SK-N-SH treated with all-trans-retinoic acid at 6 μM for 48 hours (cell line): ENCODE measurements around the gene ZDHHC19.
"Not testable (repeated sequence)": the region's sequence is repeated elsewhere in the genome, so short reads cannot be mapped to it uniquely, and the experiment has no call there.

Experiments used
- ATAC-seq: fragments of 200-7000 bp; cut with Tn5 transposase; 3 replicates; pipeline ENCODE4 v1.9.1; 2020; ENCODE audit warnings: mild to moderate bottlenecking, moderate library complexity
- ARNTL ChIP-seq: fragments of 450-650 bp; formaldehyde crosslinking; IDR thresholded peaks from 2 replicates; pipeline ENCODE4 v1.5.0; 2020; ENCODE audit warnings: low read depth, mild to moderate bottlenecking, moderate library complexity, borderline replicate concordance
- BACH2 ChIP-seq: fragments of 250-450 bp; sonication (Bioruptor Pico); IDR thresholded peaks from 2 replicates; pipeline ENCODE4 v1.9.0; 2021; ENCODE audit warnings: mild to moderate bottlenecking, borderline replicate concordance
- CREB5 ChIP-seq: fragments of 250-450 bp; sonication (Bioruptor Pico); IDR thresholded peaks from 2 replicates; pipeline ENCODE4 v1.5.1; 2020; ENCODE audit warnings: low read depth, mild to moderate bottlenecking, moderate library complexity
- CSDC2 ChIP-seq: fragments of 250-450 bp; sonication (Bioruptor Pico); IDR thresholded peaks from 2 replicates; pipeline ENCODE4 v1.5.0; 2020; ENCODE audit warnings: mild to moderate bottlenecking, moderate library complexity
- CSRNP3 ChIP-seq: fragments of 250-450 bp; sonication (Bioruptor Pico); IDR thresholded peaks from 2 replicates; pipeline ENCODE4 v1.5.1; 2021; ENCODE audit warnings: mild to moderate bottlenecking, moderate library complexity
- ESRRG ChIP-seq: fragments of 250-450 bp; sonication (Bioruptor Pico); IDR thresholded peaks from 2 replicates; pipeline ENCODE4 v1.6.1; 2021; ENCODE audit warnings: mild to moderate bottlenecking
- GLIS3 ChIP-seq: fragments of 250-450 bp; sonication (Bioruptor Pico); IDR thresholded peaks from 2 replicates; pipeline ENCODE4 v1.5.0; 2020; ENCODE audit warnings: mild to moderate bottlenecking, moderate library complexity
- ISL1 ChIP-seq: fragments of 250-450 bp; sonication (Bioruptor Pico); IDR thresholded peaks from 2 replicates; pipeline ENCODE4 v2.1.2; 2022; ENCODE audit warnings: mild to moderate bottlenecking, moderate library complexity
- POU6F1 ChIP-seq: fragments of 250-450 bp; sonication (Bioruptor Pico); IDR thresholded peaks from 2 replicates; pipeline ENCODE4 v1.8.0; 2021; ENCODE audit warnings: low read depth, mild to moderate bottlenecking, moderate library complexity, borderline replicate concordance
- PPARA ChIP-seq: fragments of 250-450 bp; sonication (Bioruptor Pico); IDR thresholded peaks from 2 replicates; pipeline ENCODE4 v1.5.0; 2020; ENCODE audit warnings: mild to moderate bottlenecking, borderline replicate concordance
- RARB ChIP-seq: fragments of 250-450 bp; sonication (Bioruptor Pico); IDR thresholded peaks from 2 replicates; pipeline ENCODE4 v1.8.0; 2021; ENCODE audit warnings: mild to moderate bottlenecking, moderate library complexity
- SNAI2 ChIP-seq: fragments of 250-450 bp; sonication (Bioruptor Pico); IDR thresholded peaks from 2 replicates; pipeline ENCODE4 v1.5.0; 2020; ENCODE audit warnings: mild to moderate bottlenecking, moderate library complexity
- TCF4 ChIP-seq: fragments of 250-450 bp; sonication (Bioruptor Pico); IDR thresholded peaks from 2 replicates; pipeline ENCODE4 v1.8.0; 2021; ENCODE audit warnings: mild to moderate bottlenecking, moderate library complexity, borderline replicate concordance
- TOX ChIP-seq: fragments of 250-450 bp; sonication (Bioruptor Pico); IDR thresholded peaks from 2 replicates; pipeline ENCODE4 v1.8.0; 2021; ENCODE audit warnings: mild to moderate bottlenecking, moderate library complexity, borderline replicate concordance
- TSHZ2 ChIP-seq: fragments of 250-450 bp; sonication (Bioruptor Pico); IDR thresholded peaks from 2 replicates; pipeline ENCODE4 v1.5.0; 2020; ENCODE audit warnings: mild to moderate bottlenecking, moderate library complexity
- ZFP3 ChIP-seq: fragments of 250-450 bp; sonication (Bioruptor Pico); IDR thresholded peaks from 2 replicates; pipeline ENCODE4 v1.5.0; 2020; ENCODE audit warnings: mild to moderate bottlenecking, moderate library complexity
- ZFP30 ChIP-seq: fragments of 450-650 bp; formaldehyde crosslinking; IDR thresholded peaks from 2 replicates; pipeline ENCODE4 v1.5.0; 2022; ENCODE audit warnings: mild to moderate bottlenecking, moderate library complexity
- ZNF565 ChIP-seq: fragments of 450-650 bp; formaldehyde crosslinking; conservative IDR thresholded peaks from 2 replicates; pipeline ENCODE4 v1.5.0; 2020; ENCODE audit warnings: low read depth, mild to moderate bottlenecking, moderate library complexity
- ZNF70 ChIP-seq: fragments of 450-650 bp; formaldehyde crosslinking; IDR thresholded peaks from 2 replicates; pipeline ENCODE4 v1.5.0; 2020; ENCODE audit warnings: mild to moderate bottlenecking, moderate library complexity
- ZNF8 ChIP-seq: fragments of 450-650 bp; formaldehyde crosslinking; IDR thresholded peaks from 2 replicates; pipeline ENCODE4 v1.5.0; 2020; ENCODE audit warnings: mild to moderate bottlenecking, moderate library complexity

The ZDHHC19 gene

GRCh38 chr3:196165006-196165575 lies 46.1 kb downstream of the ZDHHC19 start:
- not testable (repeated sequence) for ATAC-seq

GRCh38 chr3:196164576-196164975 lies 46.6 kb downstream of the ZDHHC19 start:
- no peak for ATAC-seq
- TF ChIP-seq ZNF565 (CRISPR knock-in tag) (no peak), ZNF8 (CRISPR knock-in tag) (no peak), TOX (CRISPR knock-in tag) (no peak), POU6F1 (CRISPR knock-in tag) (no peak), ISL1 (CRISPR knock-in tag) (no peak), CREB5 (no peak), ZNF70 (no peak), ESRRG (CRISPR knock-in tag) (no peak), PPARA (CRISPR knock-in tag) (no peak), BACH2 (CRISPR knock-in tag) (no peak), CSDC2 (CRISPR knock-in tag) (no peak), GLIS3 (CRISPR knock-in tag) (no peak)

- ATAC-seq: no peak; the same call in 2 of the 3 replicates
Measured at GRCh38 chr3:196163666-196164493, 47.3 kb downstream of the ZDHHC19 start.

GRCh38 chr3:196163212-196163611 lies 48.0 kb downstream of the ZDHHC19 start:
- TF ChIP-seq CSDC2 (CRISPR knock-in tag) (no peak), SNAI2 (CRISPR knock-in tag) (no peak), ESRRG (CRISPR knock-in tag) (no peak), ZFP30 (CRISPR knock-in tag) (no peak), BACH2 (CRISPR knock-in tag) (no peak), ARNTL (no peak)
- no peak for ATAC-seq

More at GRCh38 chr3:196163666-196164493, 47.3 kb downstream of the ZDHHC19 start:
- no peak for TF ChIP-seq BACH2 (CRISPR knock-in tag)
- no peak for TF ChIP-seq ZFP3
- no peak for TF ChIP-seq TOX (CRISPR knock-in tag)
- no peak for TF ChIP-seq ARNTL
- no peak for TF ChIP-seq CSRNP3 (CRISPR knock-in tag)
- no peak for TF ChIP-seq RARB (CRISPR knock-in tag)
- TF ChIP-seq ISL1 (CRISPR knock-in tag): no peak
- no peak for TF ChIP-seq ZFP30 (CRISPR knock-in tag)
- no peak for TF ChIP-seq ZNF70
- TF ChIP-seq GLIS3 (CRISPR knock-in tag): no peak
- no peak for TF ChIP-seq ZNF565 (CRISPR knock-in tag)
- TF ChIP-seq POU6F1 (CRISPR knock-in tag): no peak
- TF ChIP-seq, all 23 proteins: peak for 0

- TF ChIP-seq ARNTL: no peak
- no peak for TF ChIP-seq GLIS3 (CRISPR knock-in tag)
- no peak for TF ChIP-seq ZNF565 (CRISPR knock-in tag)
- TF ChIP-seq TSHZ2 (CRISPR knock-in tag): no peak
- TF ChIP-seq BACH2 (CRISPR knock-in tag): no peak
- no peak for TF ChIP-seq TCF4 (CRISPR knock-in tag)
- no peak for TF ChIP-seq ZNF70
- no peak for TF ChIP-seq ZFP30 (CRISPR knock-in tag)
- no peak for TF ChIP-seq ESRRG (CRISPR knock-in tag)
- no peak for TF ChIP-seq ZFP3
- TF ChIP-seq RARB (CRISPR knock-in tag): no peak
- TF ChIP-seq PPARA (CRISPR knock-in tag): no peak
- TF ChIP-seq POU6F1 (CRISPR knock-in tag): no peak
- ATAC-seq: no peak
Measured at GRCh38 chr3:196162679-196163078, 48.5 kb downstream of the ZDHHC19 start.
